T-helper 17 cell (primary cell): ENCODE data around the gene GPRC5C. TPM values are rescaled to one million over a fixed set of nuclear protein-coding genes. Genes with fewer than 3 reads are reported as not detected.
"Not testable (repeated sequence)": the region's sequence is repeated elsewhere in the genome, so short reads cannot be mapped to it uniquely, and the experiment has no call there.

Experiments used
- ATAC-seq: fragments of 150-1000 bp; cut with Tn5 transposase; 2 replicates; pipeline ENCODE4 v1.10.0; 2021; ENCODE audit warnings: mild to moderate bottlenecking, moderate library complexity
- DNase-seq, 3 donors: peaks; one replicate each; pipeline versions ENCODE4 v3.0.0 to v3.0.0-alpha.2; 2020 to 2021
- H3K9me3 ChIP-seq: one replicate; pipeline ENCODE4 v1.7.0; 2013; ENCODE audit warnings: low read length, mild to moderate bottlenecking; ENCODE audit not compliant: control insufficient read depth, poor library complexity, severe bottlenecking
- H3K27ac Mint-ChIP-seq: one replicate; pipeline ENCODE4 v1.8.0; 2022; ENCODE audit warnings: mild to moderate bottlenecking, moderate library complexity, mixed read lengths
- H3K27me3 Mint-ChIP-seq: one replicate; pipeline ENCODE4 v1.8.0; 2022; ENCODE audit warnings: mixed read lengths
- H3K36me3 Mint-ChIP-seq: one replicate; pipeline ENCODE4 v1.8.0; 2022; ENCODE audit warnings: low read depth, mixed read lengths
- H3K4me1 Mint-ChIP-seq: one replicate; pipeline ENCODE4 v1.8.0; 2022; ENCODE audit warnings: mild to moderate bottlenecking, mixed read lengths
- H3K4me3 Mint-ChIP-seq: one replicate; pipeline ENCODE4 v1.8.0; 2022; ENCODE audit warnings: mild to moderate bottlenecking, moderate library complexity, mixed read lengths
- total RNA-seq, 4 donors: library from RNA in 2 of 4; stranded (reverse) in 2 of 4; gene quantifications; one replicate each; pipeline ENCODE4 v1.2.3 and lab custom pipeline; 2022 to 2026

The GPRC5C gene
- total RNA-seq, 2 donors from 2014 or later = 0.18 TPM; not detected in 1

DNA sequence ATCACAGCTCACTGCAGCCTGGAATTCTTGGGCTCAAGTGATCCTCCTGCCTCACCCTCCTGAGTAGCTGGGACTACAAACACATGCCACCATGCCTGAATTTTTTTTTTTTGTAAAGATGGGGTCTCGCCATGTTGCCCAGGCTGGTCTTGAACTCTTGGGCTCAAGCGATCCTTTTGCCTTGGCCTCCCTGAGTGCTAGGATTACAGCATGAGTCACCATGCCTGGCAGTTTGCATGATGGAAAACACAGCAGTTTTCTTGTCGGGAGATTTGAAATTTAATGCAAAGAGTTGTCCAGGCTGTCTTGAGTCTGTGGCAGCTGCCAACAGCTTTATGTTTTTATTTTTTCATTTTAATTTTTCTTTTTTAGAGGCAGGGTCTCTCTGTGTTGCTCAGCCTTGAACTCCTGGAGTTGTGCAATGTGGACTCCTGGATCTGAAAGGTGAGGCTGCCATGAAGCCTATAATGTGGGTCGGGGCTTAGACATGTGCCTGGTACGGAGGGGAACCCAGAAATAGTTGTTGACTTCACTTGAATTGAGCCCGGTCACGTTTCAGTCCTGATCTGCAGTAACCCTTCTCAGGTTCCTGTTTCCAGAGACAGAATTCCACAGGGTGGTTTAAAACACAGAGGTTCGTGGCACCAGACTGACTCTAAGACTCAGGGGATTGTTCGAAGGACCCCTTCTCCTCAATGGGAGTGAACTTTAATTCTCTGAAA, 53.3 kb downstream of the GPRC5C start:
- no peaks in the 10 kb centered on the region for H3K27me3 Mint-ChIP-seq
- no peak for DNase-seq
- peaks cover 3% of the 10 kb centered on the region for H3K36me3 Mint-ChIP-seq
- H3K4me1 Mint-ChIP-seq = peaks cover 7% of the 10 kb centered on the region
- H3K4me3 Mint-ChIP-seq = no peak overlapping the region
- H3K9me3 ChIP-seq = no peaks in the 10 kb centered on the region
- no peak for ATAC-seq
- no peak overlapping the region for H3K27ac Mint-ChIP-seq

DNA sequence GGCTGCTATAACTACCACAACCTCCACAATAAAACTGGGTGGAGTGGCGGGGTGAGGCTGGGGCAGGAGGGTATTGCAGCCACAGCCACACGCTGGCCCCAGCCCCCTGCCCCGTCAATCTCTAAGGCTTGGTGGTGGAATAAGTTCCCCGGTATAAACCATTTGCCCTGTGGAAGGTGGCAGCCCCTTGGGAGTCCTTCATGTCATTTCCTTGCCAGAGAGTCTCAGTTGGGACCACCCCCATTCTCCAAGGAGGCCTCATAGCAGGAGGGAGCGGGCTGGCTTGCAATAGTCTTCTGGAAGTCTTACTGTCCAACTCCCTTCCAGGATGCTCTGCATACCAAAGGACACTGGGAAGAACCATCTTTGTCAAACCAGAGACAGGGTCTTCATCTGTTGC, 54.0 kb downstream of the GPRC5C start:
- H3K27ac Mint-ChIP-seq = no peak overlapping the region
- H3K9me3 ChIP-seq = no peaks in the 10 kb centered on the region
- peaks cover 7% of the 10 kb centered on the region for H3K4me1 Mint-ChIP-seq
- H3K36me3 Mint-ChIP-seq = peaks cover 3% of the 10 kb centered on the region
- ATAC-seq (no peak), DNase-seq (no peak)
- no peaks in the 10 kb centered on the region for H3K27me3 Mint-ChIP-seq
- no peak overlapping the region for H3K4me3 Mint-ChIP-seq

DNA sequence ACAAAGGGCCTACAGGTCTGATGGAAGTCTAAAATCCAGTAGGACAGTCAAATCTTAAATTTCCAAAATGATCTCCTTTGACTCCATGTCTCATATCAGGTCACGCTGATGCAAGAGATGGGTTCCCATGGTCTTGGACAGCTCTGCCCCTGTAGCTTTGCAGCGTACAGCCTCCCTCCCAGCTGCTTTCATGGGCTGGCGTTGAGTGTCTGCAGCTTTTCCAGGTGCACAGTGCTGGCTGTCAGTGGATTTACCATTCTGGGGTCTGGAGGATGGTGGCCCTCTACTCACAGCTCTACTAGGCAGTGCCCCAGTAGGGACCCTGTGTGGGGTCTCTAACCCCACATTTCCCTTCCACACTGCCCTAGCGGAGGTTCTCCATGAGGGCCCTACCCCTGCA, 56.4 kb downstream of the GPRC5C start:
- H3K27ac Mint-ChIP-seq, ATAC-seq, H3K4me1 Mint-ChIP-seq, H3K4me3 Mint-ChIP-seq, H3K36me3 Mint-ChIP-seq, H3K27me3 Mint-ChIP-seq, H3K9me3 ChIP-seq, DNase-seq: not testable (repeated sequence)

DNA sequence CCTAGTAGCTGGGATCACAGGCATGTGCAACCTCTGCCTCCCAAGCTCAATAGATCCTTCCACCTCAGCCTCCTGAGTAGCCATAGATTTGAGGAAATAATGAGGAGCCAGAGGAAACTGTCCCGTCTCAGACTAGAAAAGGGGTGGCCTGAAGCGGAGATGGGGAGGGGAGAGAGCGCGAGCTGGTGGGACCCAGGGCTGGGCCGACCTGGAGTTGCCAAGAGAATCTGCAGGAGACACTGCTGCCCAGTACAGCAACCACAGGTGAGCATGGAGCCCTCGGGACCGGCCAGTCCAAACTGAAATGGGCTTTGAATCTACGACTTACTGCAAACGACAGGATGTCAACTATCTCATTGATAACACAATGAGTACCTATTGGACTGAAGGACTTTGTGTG, 58.8 kb downstream of the GPRC5C start:
- peaks cover 5% of the 10 kb centered on the region for H3K4me1 Mint-ChIP-seq
- no peaks in the 10 kb centered on the region for H3K9me3 ChIP-seq
- peaks cover 3% of the 10 kb centered on the region for H3K36me3 Mint-ChIP-seq
- peak overlapping the region; percentile 14 for H3K27ac Mint-ChIP-seq
- H3K4me3 Mint-ChIP-seq = no peak overlapping the region
- ATAC-seq (no peak), DNase-seq (no peak)
- peaks cover 5% of the 10 kb centered on the region for H3K27me3 Mint-ChIP-seq

DNA sequence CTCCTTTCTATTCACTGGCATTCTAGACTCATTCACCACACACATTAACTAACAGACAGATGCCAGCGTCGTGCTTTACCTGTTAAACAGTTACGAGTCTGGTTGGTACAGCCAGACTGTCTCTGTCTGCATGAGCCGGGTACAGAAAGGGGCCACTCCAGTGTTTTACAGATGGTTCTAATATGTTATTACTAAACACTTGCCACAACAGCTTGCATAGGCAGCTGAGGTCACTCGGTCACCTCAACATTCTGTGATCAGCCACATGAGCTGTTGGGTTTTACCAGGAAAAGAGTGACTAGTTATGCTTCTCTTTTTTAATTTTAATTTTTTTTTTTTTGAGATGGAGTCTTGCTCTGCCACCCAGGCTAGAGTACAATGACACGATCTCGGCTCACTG, 59.7 kb downstream of the GPRC5C start:
- DNase-seq = no peak
- peaks cover 3% of the 10 kb centered on the region for H3K36me3 Mint-ChIP-seq
- no peaks in the 10 kb centered on the region for H3K9me3 ChIP-seq
- peaks cover 5% of the 10 kb centered on the region for H3K27me3 Mint-ChIP-seq
- H3K4me3 Mint-ChIP-seq = no peak overlapping the region
- ATAC-seq = no peak
- H3K4me1 Mint-ChIP-seq = peaks cover 2% of the 10 kb centered on the region
- H3K27ac Mint-ChIP-seq = no peak overlapping the region

DNA sequence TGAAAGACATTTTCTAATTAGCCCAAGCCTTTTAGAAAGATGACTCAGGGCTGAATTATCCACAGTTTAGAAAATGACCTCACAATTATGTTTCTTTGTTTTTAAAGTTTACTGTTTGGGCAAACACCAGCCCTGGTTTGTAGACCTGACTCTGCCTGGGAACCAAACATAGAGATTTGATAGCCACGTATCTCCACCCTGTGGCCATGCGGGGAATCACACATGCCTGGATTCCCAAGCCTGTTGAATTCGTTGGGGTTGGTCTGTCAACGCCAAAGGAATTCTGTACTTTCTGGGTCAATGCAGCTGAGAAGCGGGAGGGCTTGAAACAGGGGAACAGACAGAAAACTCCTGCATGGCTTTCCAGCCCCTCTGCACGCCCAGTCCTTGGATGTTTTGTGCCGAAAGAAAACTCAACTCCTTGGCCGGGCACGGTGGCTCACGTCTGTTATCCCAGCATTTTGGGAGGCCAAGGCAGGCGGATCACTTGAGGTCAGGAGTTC, 61.5 kb downstream of the GPRC5C start:
- peaks cover 3% of the 10 kb centered on the region for H3K36me3 Mint-ChIP-seq
- H3K27me3 Mint-ChIP-seq = peaks cover 9% of the 10 kb centered on the region
- H3K27ac Mint-ChIP-seq = no peak overlapping the region
- DNase-seq = peak; percentile 34 to 63 (median 42)
- ATAC-seq = peak; percentile 79
- no peak overlapping the region for H3K4me3 Mint-ChIP-seq
- no peaks in the 10 kb centered on the region for H3K9me3 ChIP-seq
- peaks cover 2% of the 10 kb centered on the region for H3K4me1 Mint-ChIP-seq

Other genes starting within 250 kb of the GPRC5C start
- gene RPL38, start 228.4 kb upstream of the GPRC5C start, total RNA-seq = 1,000 to 10,000 TPM; 1,542 to 1,684 TPM
- gene TTYH2, start 218.5 kb upstream of the GPRC5C start, total RNA-seq = 10 to 100 TPM; 19.8 to 23.2 TPM
- gene DNAI2, start 157.9 kb upstream of the GPRC5C start, total RNA-seq = 1 to 10 TPM; 4.1 to 4.2 TPM
- gene KIF19, start 105.9 kb upstream of the GPRC5C start, total RNA-seq = 1 to 10 TPM; 2.3 to 2.8 TPM
- not detected for gene BTBD17, start 70.2 kb upstream of the GPRC5C start, total RNA-seq
- gene GPR142, start 64.6 kb upstream of the GPRC5C start, total RNA-seq = not detected
- 1 to 10 TPM; 2.4 to 9.6 TPM for gene CD300A, start 34.5 kb downstream of the GPRC5C start, total RNA-seq
- 1 to 10 TPM in 1 of 2 donors, under 1 TPM in 1; 0.34 to 1.4 TPM for gene CD300LB, start 99.4 kb downstream of the GPRC5C start, total RNA-seq
- 1 to 10 TPM in 1 of 2 donors, under 1 TPM in 1; 0.37 to 1.2 TPM for gene CD300C, start 114.0 kb downstream of the GPRC5C start, total RNA-seq
- not detected for gene CD300H, start 135.4 kb downstream of the GPRC5C start, total RNA-seq
- not detected for gene CD300LD, start 160.2 kb downstream of the GPRC5C start, total RNA-seq
- 1 to 10 TPM in 1 of 2 donors, under 1 TPM in 1; 0.81 to 5.7 TPM for gene CD300E, start 191.7 kb downstream of the GPRC5C start, total RNA-seq